Fibroblast of mammary gland (primary cell): ENCODE results near the gene GRAMD2B.

Experiments used
- DNase-seq: peaks from one replicate; pipeline ENCODE4 v3.0.0-alpha.2; 2010; ENCODE audit warnings: low read depth
- H3K4me3 ChIP-seq: 2 replicates; pipeline ENCODE4 v1.5.1; 2011; ENCODE audit warnings: low read depth, mild to moderate bottlenecking, low read length, moderate library complexity; ENCODE audit not compliant: control insufficient read depth
- CTCF ChIP-seq: conservative IDR thresholded peaks from 2 replicates; pipeline ENCODE4 v1.5.1; 2011; ENCODE audit warnings: low read depth, low read length, inconsistent platforms; ENCODE audit not compliant: control insufficient read depth, insufficient read depth

GRAMD2B gene

DNA sequence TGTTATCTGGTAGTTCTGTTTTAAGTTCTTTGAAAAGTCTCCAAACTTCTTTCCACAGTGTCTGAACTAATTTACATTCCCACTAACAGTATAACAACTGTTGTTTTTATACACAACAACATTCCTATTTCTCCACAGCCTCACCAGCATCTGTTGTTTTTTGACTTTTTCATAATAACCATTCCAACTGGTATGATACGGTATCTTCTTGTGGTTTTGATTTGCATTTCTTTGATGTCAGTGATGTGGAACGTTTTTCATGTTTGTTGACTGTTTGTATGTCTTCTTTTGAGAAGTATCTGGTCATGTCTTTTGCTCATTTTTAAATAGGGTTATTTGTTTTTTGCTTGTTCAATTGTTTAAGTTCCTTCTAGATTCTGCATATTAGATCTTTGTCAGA, 12.6 kb upstream of the GRAMD2B start:
- DNase-seq, result no peak
- no peak overlapping the region for H3K4me3 ChIP-seq
- TF ChIP-seq CTCF, result no peak

- no peak overlapping the region for H3K4me3 ChIP-seq
- no peak for DNase-seq
- no peak for TF ChIP-seq CTCF
Measured at GRCh38 chr5:126413856-126414255, 9.4 kb upstream of the GRAMD2B start.

DNA sequence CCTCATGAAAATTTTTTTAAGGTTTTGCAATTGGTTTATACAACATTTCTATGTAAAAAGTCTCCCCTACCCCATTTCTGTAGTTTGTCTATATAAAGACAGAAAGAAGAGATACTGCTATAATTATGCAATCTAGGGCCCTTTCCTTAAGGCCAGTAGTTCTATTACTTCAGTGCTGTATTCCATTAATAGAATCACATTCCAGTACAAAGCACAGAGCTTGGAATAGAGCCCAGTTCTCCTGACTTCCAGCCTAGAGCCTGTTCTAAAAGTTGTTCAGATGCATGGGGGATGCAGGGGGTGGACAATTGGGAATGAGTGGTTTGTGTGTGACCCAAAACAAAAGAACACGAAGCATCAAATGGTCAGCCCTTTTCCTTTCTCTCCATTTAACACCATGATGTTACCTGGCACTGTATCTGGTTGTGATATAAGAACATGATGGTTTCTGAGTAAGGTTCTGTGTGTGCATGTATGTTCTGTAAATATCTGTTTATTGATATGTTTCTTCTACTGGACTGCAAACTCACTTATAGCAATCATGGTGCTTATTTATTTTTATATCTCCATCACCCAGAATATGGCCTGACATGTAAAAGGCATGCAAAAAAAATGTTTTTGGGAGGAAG, 8.2 kb upstream of the GRAMD2B start:
- peak; percentile 74 for DNase-seq
- H3K4me3 ChIP-seq, result no peak overlapping the region
- no peak for TF ChIP-seq CTCF

DNA sequence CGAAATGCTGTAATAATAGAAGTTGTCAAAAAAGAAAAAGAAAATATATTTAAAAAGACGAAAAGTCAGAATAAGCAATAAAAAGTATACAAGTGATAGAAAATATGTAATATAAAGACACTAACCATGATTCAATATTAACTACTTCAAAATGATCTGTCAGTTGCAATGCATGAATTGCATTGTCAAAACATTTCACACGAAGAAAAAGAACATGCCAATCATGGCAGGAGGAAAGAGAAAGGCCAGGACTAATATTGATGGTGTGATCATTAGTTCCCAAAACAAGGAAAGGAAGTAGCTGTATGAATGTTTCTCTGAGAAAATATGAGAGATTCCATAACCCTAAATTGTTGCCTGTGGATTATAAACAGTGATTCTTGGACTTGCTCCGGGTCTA, 7.4 kb upstream of the GRAMD2B start:
- no peak for TF ChIP-seq CTCF
- no peak overlapping the region for H3K4me3 ChIP-seq
- no peak for DNase-seq

GRCh38 chr5:126416266-126416925, 6.8 kb upstream of the GRAMD2B start:
- no peak for TF ChIP-seq CTCF
- no peak for DNase-seq

DNA sequence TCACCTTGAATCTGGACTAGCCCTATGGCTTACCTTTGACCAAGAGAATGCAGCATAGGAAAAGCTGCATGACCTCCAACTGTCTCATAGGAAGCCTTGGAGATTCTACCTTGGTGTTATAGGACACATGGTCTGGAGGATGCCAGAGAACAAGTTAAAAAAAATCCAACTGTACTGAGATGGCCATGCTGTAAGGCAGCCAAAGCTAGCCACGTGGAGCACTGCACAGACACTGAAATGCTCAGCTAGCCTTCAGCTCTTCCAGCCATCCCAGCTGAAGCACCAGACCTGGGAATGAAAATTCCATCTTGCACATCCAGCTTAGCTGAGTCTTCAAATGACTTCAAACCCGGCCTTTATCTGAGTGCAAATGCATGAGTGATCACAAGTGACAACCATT, 6.0 kb upstream of the GRAMD2B start:
- no peak for TF ChIP-seq CTCF

More at GRCh38 chr5:126416266-126416925, 6.8 kb upstream of the GRAMD2B start:
- H3K4me3 ChIP-seq, result no peak overlapping the region

More for the DNA sequence above, 6.0 kb upstream of the GRAMD2B start:
- no peak for DNase-seq
- no peak overlapping the region for H3K4me3 ChIP-seq
